HG02885 (cell line): ENCODE results near the gene OR51E2.
A peak's percentile ranks its signal among the peaks of the same experiment; 100 is the strongest.

Source experiments
- ATAC-seq: cut with Tn5 transposase; IDR thresholded peaks from one replicate; pipeline ENCODE4 v1.9.1; 2021; ENCODE audit warnings: mild to moderate bottlenecking; ENCODE audit not compliant: unreplicated experiment, poor library complexity

Gene OR51E2

GRCh38 chr11:4664786-4665185, 32.9 kb downstream of the OR51E2 start:
- no peak for ATAC-seq

- no peak for ATAC-seq
Observed at GRCh38 chr11:4664183-4664582, 33.5 kb downstream of the OR51E2 start.

- no peak for ATAC-seq
Observed at GRCh38 chr11:4662876-4663275, 34.8 kb downstream of the OR51E2 start.

GRCh38 chr11:4658629-4659445, 38.8 kb downstream of the OR51E2 start:
- ATAC-seq = no peak

GRCh38 chr11:4654635-4655369, 42.9 kb downstream of the OR51E2 start:
- no peak for ATAC-seq

- no peak for ATAC-seq
Observed at GRCh38 chr11:4647766-4648165, 49.9 kb downstream of the OR51E2 start.

GRCh38 chr11:4645974-4646373, 51.7 kb downstream of the OR51E2 start:
- ATAC-seq = no peak

- no peak for ATAC-seq
Observed at GRCh38 chr11:4644233-4644632, 53.4 kb downstream of the OR51E2 start.

GRCh38 chr11:4643682-4644081, 54.0 kb downstream of the OR51E2 start, which contains the start of gene OR51E1:
Gene OR51E1, plus strand, starts transcription at chr11:4643982. Its CDS starts 8,545 bp downstream, at chr11:4652527.
- no peak for ATAC-seq

GRCh38 chr11:4643076-4643475, 54.6 kb downstream of the OR51E2 start:
- no peak for ATAC-seq

- no peak for ATAC-seq
Observed at GRCh38 chr11:4642043-4642442, 55.6 kb downstream of the OR51E2 start.

- no peak for ATAC-seq
Observed at GRCh38 chr11:4641501-4641900, 56.2 kb downstream of the OR51E2 start.

- no peak for ATAC-seq
Observed at GRCh38 chr11:4639931-4640330, 57.7 kb downstream of the OR51E2 start.

GRCh38 chr11:4637662-4638047, 60.0 kb downstream of the OR51E2 start:
- no peak for ATAC-seq

- ATAC-seq = peak; percentile 96
Observed at GRCh38 chr11:4636962-4637661, 60.5 kb downstream of the OR51E2 start, which contains the start of gene OR51D1. Gene OR51D1, plus strand, starts transcription at chr11:4637477. Its CDS starts 2,314 bp downstream, at chr11:4639791.

GRCh38 chr11:4636136-4636535, 61.5 kb downstream of the OR51E2 start:
- no peak for ATAC-seq
